ENCODE measurements around the gene SPAG9. TPM values are rescaled to one million over a fixed set of nuclear protein-coding genes. Genes with fewer than 3 reads are reported as not detected.
"Not testable (repeated sequence)": the region's sequence is repeated elsewhere in the genome, so short reads cannot be mapped to it uniquely, and the experiment has no call there.

Gene SPAG9
- total RNA-seq, 1 donor from 2014 or later = 233 TPM

DNA sequence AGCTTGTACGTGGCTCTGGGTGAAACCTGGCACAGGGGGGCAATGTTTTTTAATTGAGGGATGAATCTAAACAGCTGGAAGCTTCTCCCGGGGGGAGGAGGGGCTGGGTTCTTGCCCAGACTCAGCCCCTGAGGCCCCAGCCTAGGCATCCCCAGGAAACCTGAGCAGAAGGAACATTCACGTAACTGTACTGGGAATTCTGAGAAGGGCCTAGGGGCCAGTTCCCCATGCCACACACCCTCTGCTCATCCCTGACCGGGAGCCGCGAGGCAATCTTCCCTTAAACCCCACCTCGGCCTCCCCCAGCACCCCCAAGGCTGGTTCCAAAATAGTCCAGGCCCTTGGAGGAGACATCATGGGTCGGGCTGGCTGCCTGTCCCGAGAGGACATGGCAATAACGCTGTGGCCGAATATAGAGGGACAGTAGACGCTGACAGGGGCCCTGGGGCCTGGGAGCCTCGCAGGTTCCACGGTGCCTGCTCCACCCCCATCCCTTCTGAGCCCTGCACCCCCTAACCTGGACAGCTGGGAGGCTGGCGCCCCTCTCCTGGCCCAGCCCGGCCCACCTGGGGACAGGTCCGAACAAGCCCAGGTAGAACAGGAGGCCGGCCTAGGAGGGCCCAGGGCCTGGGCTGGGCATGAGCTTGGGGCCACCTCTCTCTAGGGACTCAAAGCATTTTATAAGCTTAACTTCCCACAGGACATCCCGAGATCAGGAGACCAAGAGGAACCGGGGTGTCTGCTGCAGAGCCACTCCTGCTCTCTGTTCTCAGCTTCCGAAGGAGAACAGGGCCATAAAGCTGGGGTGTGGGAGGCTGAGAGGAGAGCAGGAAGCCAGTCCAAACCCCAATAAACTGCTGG, 171.3 kb downstream of the SPAG9 start:
- peak; percentile 66 for DNase-seq (ENCODE audit: low spot score)
- ATAC-seq = peak; percentile 0
- intact Hi-C loops (cut with DNase I) = loop anchor here (5.0 kb wide), 1 partner anchor 87 kb away; no protein-coding TSS in a partner anchor

GRCh38 chr17:50948711-50949110, 172.0 kb downstream of the SPAG9 start:
- peak; percentile 48 for DNase-seq (ENCODE audit: low spot score)
- intact Hi-C loops (cut with DNase I) = loop anchor here (5.0 kb wide), 1 partner anchor 86 kb away; no protein-coding TSS in a partner anchor
- no peak for ATAC-seq

- ATAC-seq (no peak), DNase-seq (ENCODE audit: low spot score) (peak; percentile 80)
- intact Hi-C loops (cut with DNase I) = loop anchor here (5.0 kb wide), 1 partner anchor 86 kb away; no protein-coding TSS in a partner anchor
Observed at GRCh38 chr17:50947782-50948543, 172.7 kb downstream of the SPAG9 start.

GRCh38 chr17:50946891-50947781, 173.5 kb downstream of the SPAG9 start:
- DNase-seq (ENCODE audit: low spot score) (peak; percentile 59), ATAC-seq (no peak)
- intact Hi-C loops (cut with DNase I) = loop anchor here (5.0 kb wide), 1 partner anchor 85 kb away; no protein-coding TSS in a partner anchor

DNA sequence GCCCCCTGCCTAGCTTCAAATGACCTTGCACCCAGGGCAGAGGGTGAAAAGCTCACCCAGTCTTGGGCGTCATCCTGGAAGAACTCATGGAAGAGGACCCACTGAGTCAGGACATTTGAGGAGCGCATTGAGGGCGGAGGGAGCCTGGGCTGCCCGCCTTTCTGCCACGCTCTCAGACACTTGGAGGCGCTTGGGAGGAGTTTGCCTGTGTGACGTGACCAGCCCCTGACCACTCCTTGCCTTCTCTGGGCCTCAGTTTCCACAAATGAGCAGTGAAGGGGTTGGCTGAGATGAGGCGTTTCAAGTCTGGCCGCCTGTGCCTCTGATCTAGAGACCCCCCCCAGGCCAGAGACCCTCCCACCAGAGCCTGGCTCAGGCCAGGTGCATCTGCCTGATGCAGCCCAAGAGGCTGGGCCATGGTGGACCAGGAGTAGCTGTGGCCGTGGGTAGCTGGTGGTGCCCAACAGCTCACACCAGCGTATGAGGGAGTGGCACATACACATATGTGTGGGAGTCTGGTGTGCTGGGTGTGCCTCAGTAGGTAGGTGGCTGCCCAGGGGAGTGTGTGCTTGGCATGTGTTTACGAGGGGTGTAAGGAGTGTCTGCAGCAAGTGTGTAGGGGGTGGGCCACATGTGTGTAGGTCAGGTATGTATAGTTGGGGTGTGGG, 174.3 kb downstream of the SPAG9 start:
- ATAC-seq (no peak), DNase-seq (ENCODE audit: low spot score) (peak; percentile 56)
- intact Hi-C loops (cut with DNase I) = loop anchor here (5.0 kb wide), 1 partner anchor 84 kb away; no protein-coding TSS in a partner anchor

- DNase-seq (ENCODE audit: low spot score) (peak; percentile 44), ATAC-seq (no peak)
- intact Hi-C loops (cut with DNase I) = loop anchor here (5.0 kb wide), 1 partner anchor 84 kb away; no protein-coding TSS in a partner anchor
Observed at GRCh38 chr17:50945779-50946222, 174.9 kb downstream of the SPAG9 start.

- intact Hi-C loops (cut with DNase I) = loop anchor here (5.0 kb wide), 1 partner anchor 83 kb away; no protein-coding TSS in a partner anchor
- no peak for ATAC-seq
- no peak for DNase-seq (ENCODE audit: low spot score)
Observed at GRCh38 chr17:50944902-50945720, 175.6 kb downstream of the SPAG9 start.

DNA sequence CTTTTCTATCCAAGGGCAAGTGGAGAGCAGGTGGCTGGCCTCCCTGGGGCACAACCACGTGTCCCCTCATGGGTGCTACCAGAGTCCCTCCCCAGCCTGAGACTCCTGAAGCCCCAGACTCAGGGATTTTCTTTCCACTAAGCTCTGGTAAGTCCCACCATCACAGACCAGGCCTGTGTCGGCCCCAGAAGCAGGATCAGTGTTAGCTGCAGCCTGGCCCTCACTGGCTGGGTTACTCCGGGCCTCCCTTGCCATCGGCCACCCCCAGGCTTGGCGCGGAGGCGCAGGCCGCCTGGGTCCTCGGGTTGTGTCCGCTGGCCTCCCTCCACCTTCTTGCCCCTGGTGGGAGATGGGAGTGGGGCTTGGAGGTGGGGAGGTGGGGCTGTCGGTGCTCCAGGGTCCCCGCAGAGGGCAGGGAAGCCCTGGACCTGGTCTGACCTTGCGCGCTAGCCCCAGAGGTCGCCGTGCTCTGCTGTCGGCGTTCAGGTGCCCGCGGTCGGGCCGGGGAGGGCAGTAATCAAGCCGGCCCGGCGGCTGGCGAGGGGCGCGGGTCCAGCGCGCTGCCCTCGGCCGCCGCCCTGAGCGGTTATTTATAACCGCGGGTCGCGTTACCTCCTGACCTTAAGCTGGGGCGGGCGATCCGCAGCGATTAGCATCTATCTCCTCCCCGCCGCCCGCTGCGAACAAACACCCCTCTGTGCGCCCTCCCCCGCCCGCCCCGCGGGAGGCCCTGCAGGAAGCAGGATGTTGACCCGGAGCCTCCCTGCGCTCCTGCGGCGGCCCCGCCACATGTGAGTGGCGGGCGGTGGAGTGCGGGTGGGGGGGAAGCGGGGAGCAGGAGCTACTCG, 176.4 kb downstream of the SPAG9 start:
- DNase-seq (ENCODE audit: low spot score) (peak; percentile 92), ATAC-seq (peak; percentile 87)
- intact Hi-C loops (cut with DNase I) = no loop called here

- DNase-seq (ENCODE audit: low spot score) (peak; percentile 54), ATAC-seq (peak; percentile 7)
- intact Hi-C loops (cut with DNase I) = no loop called here
Observed at GRCh38 chr17:50943575-50943933, 177.1 kb downstream of the SPAG9 start.

DNA sequence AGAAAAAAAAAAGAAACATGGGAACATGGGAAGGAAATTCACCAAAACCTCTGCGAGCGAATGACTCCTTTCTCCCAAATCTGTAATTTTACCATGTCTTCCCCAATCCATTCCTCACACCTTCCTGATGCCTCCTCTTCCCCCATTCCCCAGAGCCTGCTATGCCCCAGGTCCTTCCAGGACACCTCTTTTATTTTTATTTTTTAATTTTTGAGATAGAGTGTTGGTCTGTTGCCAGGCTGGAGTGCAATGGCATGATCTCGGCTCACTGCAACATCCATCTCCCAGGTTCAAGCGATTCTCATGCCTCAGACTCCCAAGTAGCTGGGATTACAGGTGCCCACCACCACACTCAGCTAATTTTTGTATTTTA, 179.0 kb downstream of the SPAG9 start:
- ATAC-seq; intact Hi-C loops (cut with DNase I): not testable (repeated sequence)
- DNase-seq (ENCODE audit: low spot score) = peak; percentile 3

DNA sequence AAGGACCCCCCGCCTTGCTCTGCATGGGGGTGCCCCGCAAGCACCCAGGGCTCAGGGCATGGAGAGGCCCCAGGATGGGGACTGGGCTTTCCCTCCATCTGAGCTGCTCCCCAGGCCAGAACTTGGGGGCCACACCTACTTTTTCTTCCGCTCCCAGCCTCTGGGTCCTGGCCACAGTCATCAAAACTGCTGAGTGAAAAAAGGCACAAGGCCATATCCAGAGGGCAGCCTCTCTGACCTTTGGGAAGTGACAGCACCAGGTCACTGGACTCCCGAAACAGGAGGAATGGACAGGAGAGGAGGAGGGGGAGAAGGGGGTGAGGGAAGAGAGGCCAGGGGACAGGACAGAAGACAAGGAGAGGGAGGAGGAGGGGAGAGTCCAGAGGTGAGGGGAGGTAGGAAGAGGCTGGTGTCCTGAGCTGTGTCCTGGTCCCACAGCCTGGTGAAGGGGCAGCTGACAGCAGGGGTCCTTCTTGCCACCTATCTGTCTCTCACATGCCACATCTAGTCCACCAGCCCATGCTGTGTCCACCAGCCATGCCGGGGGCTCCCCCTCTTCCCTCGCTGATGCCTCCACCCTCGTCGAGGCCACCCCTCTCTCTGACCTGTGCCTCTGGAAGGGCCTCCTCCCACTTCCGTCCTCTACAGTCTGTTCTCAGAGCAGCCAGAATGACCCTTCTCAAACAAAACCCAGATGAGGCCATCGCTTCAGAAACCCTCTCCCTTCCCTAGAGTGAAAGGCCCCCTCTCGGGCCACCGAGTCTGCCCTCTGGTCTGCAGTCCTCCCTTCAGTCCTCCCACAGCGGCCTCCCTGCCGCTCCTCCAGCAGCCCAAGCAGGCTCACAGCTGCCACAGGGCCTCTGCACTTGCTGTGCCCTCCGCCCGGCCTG, 180.6 kb downstream of the SPAG9 start:
- DNase-seq (ENCODE audit: low spot score) (peak; percentile 51), ATAC-seq (no peak)

GRCh38 chr17:50939542-50939794, 181.2 kb downstream of the SPAG9 start:
- DNase-seq (ENCODE audit: low spot score) (no peak), ATAC-seq (no peak)

More for the DNA sequence above, 180.6 kb downstream of the SPAG9 start:
- intact Hi-C loops (cut with DNase I) = no loop called here

DNA sequence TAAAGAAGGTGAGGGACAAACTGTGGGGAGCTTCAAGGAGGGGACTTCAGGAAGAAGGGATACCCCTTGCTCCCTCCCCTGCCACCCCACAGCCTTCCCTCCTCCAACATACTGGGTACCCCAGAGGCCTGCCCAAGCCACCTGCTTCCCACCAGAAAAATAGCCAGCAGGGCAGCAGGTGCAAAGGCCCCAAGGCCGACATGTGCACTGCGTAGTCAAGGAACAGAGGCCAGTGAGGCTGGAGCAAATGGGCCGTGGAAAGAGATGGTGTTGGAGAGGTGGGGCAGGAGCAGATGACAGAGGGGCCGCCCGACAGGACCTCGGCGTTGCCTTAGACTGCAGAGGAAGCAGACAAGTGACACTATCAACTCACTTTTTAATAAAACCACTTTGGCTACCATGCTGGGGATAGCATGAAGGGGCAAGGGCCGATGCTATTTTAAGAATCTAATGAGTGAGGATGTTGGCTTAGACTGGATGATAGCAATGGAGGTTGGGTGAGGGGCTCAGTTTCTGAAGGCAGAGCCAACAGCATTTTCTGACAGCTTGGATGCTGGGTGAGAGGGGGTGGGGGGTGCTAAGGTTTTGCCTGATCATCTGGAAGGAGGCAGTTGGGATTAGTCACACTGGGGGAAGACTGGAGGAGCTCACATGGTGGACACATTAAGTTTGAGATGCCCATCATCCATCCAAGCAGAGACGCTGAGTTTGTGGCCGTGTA, 181.7 kb downstream of the SPAG9 start:
- DNase-seq (ENCODE audit: low spot score) (no peak), ATAC-seq (no peak)
- intact Hi-C loops (cut with DNase I) = no loop called here

More at GRCh38 chr17:50939542-50939794, 181.2 kb downstream of the SPAG9 start:
- intact Hi-C loops (cut with DNase I) = no loop called here

- intact Hi-C loops (cut with DNase I) = no loop called here
- ATAC-seq (no peak), DNase-seq (ENCODE audit: low spot score) (no peak)
Observed at GRCh38 chr17:50935996-50936266, 184.7 kb downstream of the SPAG9 start.

DNA sequence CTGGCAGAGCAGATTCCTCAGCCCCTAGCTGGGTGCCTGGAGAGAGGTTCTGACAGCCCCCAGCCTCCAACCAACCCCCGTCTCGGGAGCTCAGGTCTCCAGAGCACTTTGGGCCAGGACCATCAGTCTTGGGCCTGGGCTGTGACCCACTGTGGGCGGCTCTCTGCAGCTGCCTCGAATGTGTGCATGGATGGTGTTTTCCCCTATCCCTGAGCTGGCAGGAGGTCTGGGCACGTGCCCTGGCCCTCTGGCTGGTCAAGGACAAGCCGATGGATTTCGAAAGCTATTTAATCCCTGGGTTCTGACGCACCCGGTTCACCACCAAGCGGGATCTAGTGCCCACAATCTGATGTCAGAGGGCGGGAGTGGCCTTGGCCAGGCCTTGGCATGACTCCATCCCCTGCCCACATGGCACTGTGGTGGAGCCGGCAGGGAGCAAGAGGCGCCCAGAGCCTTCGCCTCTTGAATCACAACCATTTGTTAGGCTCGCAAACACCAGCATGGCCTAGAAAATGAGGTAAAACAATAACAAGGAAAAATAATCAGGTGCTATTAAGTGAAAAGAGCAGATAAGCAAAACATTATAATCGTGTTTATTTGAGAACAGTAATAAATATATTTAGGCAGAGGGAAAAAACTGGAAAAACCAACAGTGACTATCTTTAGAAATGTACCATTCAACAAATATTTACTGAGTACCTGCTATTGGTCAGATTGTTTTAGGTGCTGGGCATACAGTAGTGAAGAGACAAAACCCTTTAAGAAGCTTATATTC, 185.3 kb downstream of the SPAG9 start:
- intact Hi-C loops (cut with DNase I) = no loop called here
- DNase-seq (ENCODE audit: low spot score) = peak; percentile 87
- ATAC-seq = peak; percentile 44

Data from sciatic nerve (tissue), 2 donors.